Measurements from ENCODE around the gene HSD17B12. TPM values are rescaled to one million over a fixed set of nuclear protein-coding genes. Genes with fewer than 3 reads are reported as not detected.

The HSD17B12 gene
- polyA plus RNA-seq, 4 donors, result 77.8 to 108 (median 95.4) TPM

DNA sequence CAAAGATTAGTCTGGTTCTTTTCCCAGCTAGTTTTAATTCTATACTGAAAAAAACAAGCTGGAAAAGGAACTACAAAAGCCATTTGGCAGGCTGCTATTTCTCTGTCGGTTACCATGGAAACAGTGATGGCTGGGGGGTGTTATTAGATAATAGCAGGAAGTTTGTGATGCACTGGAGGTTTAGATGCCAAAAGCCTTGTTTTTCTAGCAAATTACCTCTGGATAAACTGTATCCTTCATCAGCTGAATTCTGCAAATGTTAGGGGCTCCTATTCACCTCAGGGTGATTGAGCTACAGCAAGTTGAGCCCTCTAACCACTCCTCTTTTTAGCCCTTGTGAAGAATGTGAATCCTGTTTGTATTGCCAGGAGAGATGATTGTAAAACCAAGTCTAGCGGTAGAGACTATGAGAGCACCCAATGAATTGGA is 225.3 kb downstream of the HSD17B12 start:
- DNase-seq (ENCODE audit: low read depth in 4 of 4, low spot score in 3 of 4), result peak; percentile 28 to 59 (median 50)

Other genes starting within 250 kb of the HSD17B12 start
- 10 to 100 TPM; 29.1 to 39.3 (median 33.4) TPM for gene ALKBH3, start 200.1 kb downstream of the HSD17B12 start, polyA plus RNA-seq (ENCODE audit: insufficient read length in 4 of 4)

Measured in right renal pelvis (tissue), 4 donors.